HEK293 (cell line): ENCODE measurements around the gene COMMD8.

Experiments
- CTCF ChIA-PET: fragments of 350-600 bp; formaldehyde crosslinking; extraction: SDS; loops from one replicate; lab custom pipeline; 2021; ENCODE audit warnings: antibody characterized with exemption; lab: Yijun Ruan, JAX
- POLR2A ChIA-PET: fragments of 300-600 bp; formaldehyde crosslinking; extraction: SDS; loops from one replicate; lab custom pipeline; 2020; ENCODE audit warnings: antibody characterized with exemption, inconsistent platforms; lab: Yijun Ruan, JAX
- H3K27ac ChIP-seq: fragments of 200-500 bp; sonication (Bioruptor generic); 2 replicates; pipeline ENCODE4 v1.5.1; 2014; ENCODE audit warnings: low read depth, low read length, control low read depth, inconsistent platforms; ENCODE audit errors: extremely low read depth
- H3K36me3 ChIP-seq, 2 experiments: fragments of 200-500 bp in 1 of 2; sonication (Bioruptor generic) in 1 of 2; 1 replicate in 1 of 2; 2 replicates in 1 of 2; pipeline ENCODE4 v1.5.1; 2014 to 2017; ENCODE audit warnings: inconsistent platforms in 2 of 2, low read length in 2 of 2; ENCODE audit not compliant: control insufficient read depth in 2 of 2, insufficient read depth in 1 of 2
- H3K4me1 ChIP-seq: fragments of 200-500 bp; sonication (Bioruptor generic); 2 replicates; pipeline ENCODE4 v1.5.1; 2014; ENCODE audit warnings: mild to moderate bottlenecking, low read length, inconsistent platforms; ENCODE audit not compliant: control insufficient read depth, insufficient read depth
- H3K4me3 ChIP-seq: 2 replicates; pipeline ENCODE4 v1.5.1; 2011; ENCODE audit warnings: low read depth, mild to moderate bottlenecking, control low read depth, low read length, moderate library complexity
- H3K9me3 ChIP-seq: fragments of 200-500 bp; sonication (Bioruptor generic); 2 replicates; pipeline ENCODE4 v1.5.1; 2014; ENCODE audit warnings: low read depth, low read length, inconsistent platforms; ENCODE audit not compliant: control insufficient read depth, insufficient read depth
- GLI4 ChIP-seq: fragments of 450-650 bp; formaldehyde crosslinking; IDR thresholded peaks from 2 replicates; pipeline ENCODE4 v1.5.1; 2016; ENCODE audit warnings: missing biosample characterization, missing genetic modification characterization
- GLIS2 ChIP-seq: fragments of 450-650 bp; formaldehyde crosslinking; IDR thresholded peaks from 2 replicates; pipeline ENCODE4 v1.5.1; 2016; ENCODE audit warnings: missing biosample characterization, missing genetic modification characterization
- KLF7 ChIP-seq: fragments of 450-650 bp; formaldehyde crosslinking; IDR thresholded peaks from 2 replicates; pipeline ENCODE4 v1.5.1; 2016; ENCODE audit warnings: missing biosample characterization, missing genetic modification characterization, borderline replicate concordance
- RBAK ChIP-seq: fragments of 450-650 bp; formaldehyde crosslinking; IDR thresholded peaks from 2 replicates; pipeline ENCODE4 v1.5.1; 2016; ENCODE audit warnings: missing biosample characterization, missing genetic modification characterization
- REPIN1 ChIP-seq: fragments of 450-650 bp; formaldehyde crosslinking; IDR thresholded peaks from 2 replicates; pipeline ENCODE4 v1.5.1; 2017; ENCODE audit warnings: missing biosample characterization, missing genetic modification characterization, low read depth
- SCRT2 ChIP-seq: fragments of 450-650 bp; formaldehyde crosslinking; IDR thresholded peaks from 2 replicates; pipeline ENCODE4 v1.5.1; 2016; ENCODE audit warnings: missing biosample characterization, missing genetic modification characterization
- WT1 ChIP-seq: fragments of 450-650 bp; formaldehyde crosslinking; IDR thresholded peaks from 2 replicates; pipeline ENCODE4 v1.5.1; 2016; ENCODE audit warnings: missing biosample characterization, missing genetic modification characterization
- ZNF121 ChIP-seq: fragments of 450-650 bp; formaldehyde crosslinking; IDR thresholded peaks from 2 replicates; pipeline ENCODE4 v1.5.1; 2016; ENCODE audit warnings: missing biosample characterization, missing genetic modification characterization
- ZNF132 ChIP-seq: fragments of 450-650 bp; formaldehyde crosslinking; IDR thresholded peaks from 2 replicates; pipeline ENCODE4 v1.5.1; 2017; ENCODE audit warnings: missing biosample characterization, missing genetic modification characterization, borderline replicate concordance
- ZNF23 ChIP-seq: fragments of 450-650 bp; formaldehyde crosslinking; IDR thresholded peaks from 2 replicates; pipeline ENCODE4 v1.5.1; 2016; ENCODE audit warnings: missing biosample characterization, missing genetic modification characterization, borderline replicate concordance
- ZNF248 ChIP-seq: fragments of 450-650 bp; formaldehyde crosslinking; IDR thresholded peaks from 2 replicates; pipeline ENCODE4 v1.5.1; 2017; ENCODE audit warnings: missing biosample characterization, missing genetic modification characterization
- ZNF391 ChIP-seq: fragments of 450-650 bp; formaldehyde crosslinking; IDR thresholded peaks from 2 replicates; pipeline ENCODE4 v1.5.1; 2016; ENCODE audit warnings: low read depth, missing biosample characterization, missing genetic modification characterization, borderline replicate concordance
- ZNF404 ChIP-seq: fragments of 450-650 bp; formaldehyde crosslinking; IDR thresholded peaks from 2 replicates; pipeline ENCODE4 v1.5.1; 2017; ENCODE audit warnings: missing biosample characterization, missing genetic modification characterization
- ZNF521 ChIP-seq: fragments of 450-650 bp; formaldehyde crosslinking; IDR thresholded peaks from 2 replicates; pipeline ENCODE4 v1.5.1; 2017; ENCODE audit warnings: missing biosample characterization, mild to moderate bottlenecking, missing genetic modification characterization
- ZNF560 ChIP-seq: fragments of 450-650 bp; formaldehyde crosslinking; IDR thresholded peaks from 2 replicates; pipeline ENCODE4 v1.5.1; 2017; ENCODE audit warnings: missing biosample characterization, missing genetic modification characterization, borderline replicate concordance
- ZNF707 ChIP-seq: fragments of 450-650 bp; formaldehyde crosslinking; IDR thresholded peaks from 2 replicates; pipeline ENCODE4 v1.5.1; 2016; ENCODE audit warnings: missing biosample characterization, missing genetic modification characterization
- ZSCAN30 ChIP-seq: fragments of 450-650 bp; IDR thresholded peaks from 2 replicates; pipeline ENCODE4 v1.5.1; 2018; ENCODE audit warnings: missing biosample characterization, mild to moderate bottlenecking, missing genetic modification characterization, moderate library complexity
- ZXDB ChIP-seq: fragments of 450-650 bp; formaldehyde crosslinking; IDR thresholded peaks from 2 replicates; pipeline ENCODE4 v1.5.1; 2016; ENCODE audit warnings: missing biosample characterization, missing genetic modification characterization
- TF ChIP-seq, protein P1 (sequence below): fragments of 450-650 bp; formaldehyde crosslinking; IDR thresholded peaks from 2 replicates; pipeline ENCODE4 v1.5.1; 2016; ENCODE audit warnings: missing biosample characterization, missing genetic modification characterization
- TF ChIP-seq, protein P2 (sequence below): fragments of 450-650 bp; formaldehyde crosslinking; IDR thresholded peaks from 2 replicates; pipeline ENCODE4 v1.5.1; 2016; ENCODE audit warnings: missing biosample characterization, missing genetic modification characterization
- TF ChIP-seq, protein P3 (sequence below): fragments of 450-650 bp; formaldehyde crosslinking; IDR thresholded peaks from 2 replicates; pipeline ENCODE4 v1.5.1; 2016; ENCODE audit warnings: missing biosample characterization, missing genetic modification characterization, borderline replicate concordance
- TF ChIP-seq, protein P4 (sequence below): fragments of 450-650 bp; formaldehyde crosslinking; IDR thresholded peaks from 2 replicates; pipeline ENCODE4 v1.5.1; 2016; ENCODE audit warnings: missing biosample characterization, missing genetic modification characterization
- TF ChIP-seq, protein P5 (sequence below): fragments of 450-650 bp; formaldehyde crosslinking; IDR thresholded peaks from 2 replicates; pipeline ENCODE4 v1.5.1; 2016; ENCODE audit warnings: missing biosample characterization, missing genetic modification characterization

Gene COMMD8

DNA sequence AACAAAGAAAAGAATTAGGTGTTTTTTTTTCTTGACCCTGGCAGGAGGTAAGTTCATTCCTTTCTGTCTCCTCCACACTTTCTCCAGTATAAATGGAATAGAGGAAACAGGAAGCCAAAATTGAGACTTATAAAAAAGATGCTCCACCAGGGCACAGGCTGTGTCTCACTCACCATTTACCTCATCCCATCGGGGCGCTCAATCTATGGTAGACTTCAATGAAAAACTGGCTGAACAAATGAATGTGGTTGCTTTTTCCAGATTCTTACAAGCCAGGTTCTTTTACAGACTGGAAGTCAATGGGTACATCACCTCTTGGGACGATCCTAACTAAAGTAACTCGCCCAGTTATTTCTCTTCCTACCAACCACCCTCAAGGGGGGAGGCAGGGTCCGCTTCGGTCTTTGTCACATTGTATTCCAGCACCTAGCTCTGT lies 685 bp downstream of the COMMD8 start (continued):
- TF ChIP-seq, protein P1, sequence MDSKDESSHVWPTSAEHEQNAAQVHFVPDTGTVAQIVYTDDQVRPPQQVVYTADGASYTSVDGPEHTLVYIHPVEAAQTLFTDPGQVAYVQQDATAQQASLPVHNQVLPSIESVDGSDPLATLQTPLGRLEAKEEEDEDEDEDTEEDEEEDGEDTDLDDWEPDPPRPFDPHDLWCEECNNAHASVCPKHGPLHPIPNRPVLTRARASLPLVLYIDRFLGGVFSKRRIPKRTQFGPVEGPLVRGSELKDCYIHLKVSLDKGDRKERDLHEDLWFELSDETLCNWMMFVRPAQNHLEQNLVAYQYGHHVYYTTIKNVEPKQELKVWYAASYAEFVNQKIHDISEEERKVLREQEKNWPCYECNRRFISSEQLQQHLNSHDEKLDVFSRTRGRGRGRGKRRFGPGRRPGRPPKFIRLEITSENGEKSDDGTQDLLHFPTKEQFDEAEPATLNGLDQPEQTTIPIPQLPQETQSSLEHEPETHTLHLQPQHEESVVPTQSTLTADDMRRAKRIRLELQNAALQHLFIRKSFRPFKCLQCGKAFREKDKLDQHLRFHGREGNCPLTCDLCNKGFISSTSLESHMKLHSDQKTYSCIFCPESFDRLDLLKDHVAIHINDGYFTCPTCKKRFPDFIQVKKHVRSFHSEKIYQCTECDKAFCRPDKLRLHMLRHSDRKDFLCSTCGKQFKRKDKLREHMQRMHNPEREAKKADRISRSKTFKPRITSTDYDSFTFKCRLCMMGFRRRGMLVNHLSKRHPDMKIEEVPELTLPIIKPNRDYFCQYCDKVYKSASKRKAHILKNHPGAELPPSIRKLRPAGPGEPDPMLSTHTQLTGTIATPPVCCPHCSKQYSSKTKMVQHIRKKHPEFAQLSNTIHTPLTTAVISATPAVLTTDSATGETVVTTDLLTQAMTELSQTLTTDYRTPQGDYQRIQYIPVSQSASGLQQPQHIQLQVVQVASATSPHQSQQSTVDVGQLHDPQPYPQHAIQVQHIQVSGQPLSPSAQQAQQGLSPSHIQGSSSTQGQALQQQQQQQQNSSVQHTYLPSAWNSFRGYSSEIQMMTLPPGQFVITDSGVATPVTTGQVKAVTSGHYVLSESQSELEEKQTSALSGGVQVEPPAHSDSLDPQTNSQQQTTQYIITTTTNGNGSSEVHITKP: no peak
- no peak for TF ChIP-seq GLI4 (tag by site-specific recombination)
- no peak for TF ChIP-seq REPIN1 (tag by site-specific recombination)
- TF ChIP-seq ZNF121 (tag by site-specific recombination): no peak
- no peak for TF ChIP-seq KLF7 (tag by site-specific recombination)
- no peak for TF ChIP-seq ZNF404 (tag by site-specific recombination)

DNA sequence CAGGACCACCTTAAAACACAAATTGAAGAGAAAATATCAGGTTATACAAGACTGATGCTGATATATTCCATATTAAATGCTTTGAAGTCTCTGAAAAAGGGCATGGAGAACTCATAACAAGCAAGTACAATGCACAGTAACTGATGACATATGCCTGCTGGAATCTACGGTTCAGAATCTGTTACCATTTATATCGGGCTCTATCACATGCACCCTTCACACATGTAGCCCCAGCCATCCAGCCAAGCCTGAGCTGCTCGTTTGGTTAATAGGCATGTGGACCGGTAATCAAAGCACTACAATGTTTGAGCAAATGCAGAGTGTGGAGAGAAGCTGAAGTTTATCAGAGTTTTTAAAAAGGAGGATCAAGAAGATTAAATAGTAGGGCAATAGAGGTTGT lies 11.8 kb downstream of the COMMD8 start:
- CTCF ChIA-PET: no interaction called here
- POLR2A ChIA-PET: no interaction called here

DNA sequence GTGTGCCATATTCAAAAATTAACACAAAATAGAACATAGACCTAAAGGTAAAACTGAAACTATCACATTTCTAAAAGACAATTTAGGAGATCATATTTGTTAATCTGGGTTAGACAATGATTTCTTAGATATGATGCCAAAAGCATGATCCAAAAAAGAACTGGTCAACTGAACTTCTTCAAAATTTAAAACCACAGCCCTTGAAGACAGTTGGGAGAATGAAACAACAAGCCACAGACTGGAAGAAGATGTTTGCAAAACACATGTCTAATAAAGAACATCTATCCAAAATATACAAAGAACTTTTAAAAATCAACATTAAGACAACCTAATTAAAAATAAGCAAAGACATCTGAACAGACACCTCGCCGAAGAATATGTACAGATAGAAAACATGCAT lies 19.5 kb downstream of the COMMD8 start:
- TF ChIP-seq, protein P2, sequence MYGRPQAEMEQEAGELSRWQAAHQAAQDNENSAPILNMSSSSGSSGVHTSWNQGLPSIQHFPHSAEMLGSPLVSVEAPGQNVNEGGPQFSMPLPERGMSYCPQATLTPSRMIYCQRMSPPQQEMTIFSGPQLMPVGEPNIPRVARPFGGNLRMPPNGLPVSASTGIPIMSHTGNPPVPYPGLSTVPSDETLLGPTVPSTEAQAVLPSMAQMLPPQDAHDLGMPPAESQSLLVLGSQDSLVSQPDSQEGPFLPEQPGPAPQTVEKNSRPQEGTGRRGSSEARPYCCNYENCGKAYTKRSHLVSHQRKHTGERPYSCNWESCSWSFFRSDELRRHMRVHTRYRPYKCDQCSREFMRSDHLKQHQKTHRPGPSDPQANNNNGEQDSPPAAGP: no peak
- TF ChIP-seq RBAK (tag by site-specific recombination) (no peak), ZSCAN30 (tag by site-specific recombination) (no peak), ZNF521 (tag by site-specific recombination) (no peak), SCRT2 (tag by site-specific recombination) (no peak), ZNF132 (tag by site-specific recombination) (no peak), ZXDB (tag by site-specific recombination) (no peak), GLIS2 (tag by site-specific recombination) (no peak)
- TF ChIP-seq, protein P3, sequence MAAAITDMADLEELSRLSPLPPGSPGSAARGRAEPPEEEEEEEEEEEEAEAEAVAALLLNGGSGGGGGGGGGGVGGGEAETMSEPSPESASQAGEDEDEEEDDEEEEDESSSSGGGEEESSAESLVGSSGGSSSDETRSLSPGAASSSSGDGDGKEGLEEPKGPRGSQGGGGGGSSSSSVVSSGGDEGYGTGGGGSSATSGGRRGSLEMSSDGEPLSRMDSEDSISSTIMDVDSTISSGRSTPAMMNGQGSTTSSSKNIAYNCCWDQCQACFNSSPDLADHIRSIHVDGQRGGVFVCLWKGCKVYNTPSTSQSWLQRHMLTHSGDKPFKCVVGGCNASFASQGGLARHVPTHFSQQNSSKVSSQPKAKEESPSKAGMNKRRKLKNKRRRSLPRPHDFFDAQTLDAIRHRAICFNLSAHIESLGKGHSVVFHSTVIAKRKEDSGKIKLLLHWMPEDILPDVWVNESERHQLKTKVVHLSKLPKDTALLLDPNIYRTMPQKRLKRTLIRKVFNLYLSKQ (tag by site-specific recombination): no peak
- H3K36me3 ChIP-seq: no peaks in the 10 kb centered on the region
- POLR2A ChIA-PET: no interaction called here
- H3K4me3 ChIP-seq: no peak overlapping the region
- no peak overlapping the region for H3K27ac ChIP-seq
- CTCF ChIA-PET: no interaction called here
- H3K4me1 ChIP-seq: no peaks in the 10 kb centered on the region
- H3K9me3 ChIP-seq: no peaks in the 10 kb centered on the region

More for the DNA sequence above, 11.8 kb downstream of the COMMD8 start:
- Histone ChIP-seq H3K36me3 (peaks cover 4 to 40% of the 10 kb centered on the region in 2 experiments), H3K9me3 (no peaks in the 10 kb centered on the region), H3K27ac (no peak overlapping the region), H3K4me1 (no peaks in the 10 kb centered on the region), H3K4me3 (no peak overlapping the region)
- TF ChIP-seq, protein P4, sequence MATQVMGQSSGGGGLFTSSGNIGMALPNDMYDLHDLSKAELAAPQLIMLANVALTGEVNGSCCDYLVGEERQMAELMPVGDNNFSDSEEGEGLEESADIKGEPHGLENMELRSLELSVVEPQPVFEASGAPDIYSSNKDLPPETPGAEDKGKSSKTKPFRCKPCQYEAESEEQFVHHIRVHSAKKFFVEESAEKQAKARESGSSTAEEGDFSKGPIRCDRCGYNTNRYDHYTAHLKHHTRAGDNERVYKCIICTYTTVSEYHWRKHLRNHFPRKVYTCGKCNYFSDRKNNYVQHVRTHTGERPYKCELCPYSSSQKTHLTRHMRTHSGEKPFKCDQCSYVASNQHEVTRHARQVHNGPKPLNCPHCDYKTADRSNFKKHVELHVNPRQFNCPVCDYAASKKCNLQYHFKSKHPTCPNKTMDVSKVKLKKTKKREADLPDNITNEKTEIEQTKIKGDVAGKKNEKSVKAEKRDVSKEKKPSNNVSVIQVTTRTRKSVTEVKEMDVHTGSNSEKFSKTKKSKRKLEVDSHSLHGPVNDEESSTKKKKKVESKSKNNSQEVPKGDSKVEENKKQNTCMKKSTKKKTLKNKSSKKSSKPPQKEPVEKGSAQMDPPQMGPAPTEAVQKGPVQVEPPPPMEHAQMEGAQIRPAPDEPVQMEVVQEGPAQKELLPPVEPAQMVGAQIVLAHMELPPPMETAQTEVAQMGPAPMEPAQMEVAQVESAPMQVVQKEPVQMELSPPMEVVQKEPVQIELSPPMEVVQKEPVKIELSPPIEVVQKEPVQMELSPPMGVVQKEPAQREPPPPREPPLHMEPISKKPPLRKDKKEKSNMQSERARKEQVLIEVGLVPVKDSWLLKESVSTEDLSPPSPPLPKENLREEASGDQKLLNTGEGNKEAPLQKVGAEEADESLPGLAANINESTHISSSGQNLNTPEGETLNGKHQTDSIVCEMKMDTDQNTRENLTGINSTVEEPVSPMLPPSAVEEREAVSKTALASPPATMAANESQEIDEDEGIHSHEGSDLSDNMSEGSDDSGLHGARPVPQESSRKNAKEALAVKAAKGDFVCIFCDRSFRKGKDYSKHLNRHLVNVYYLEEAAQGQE (tag by site-specific recombination): no peak
- TF ChIP-seq ZNF560 (no peak), ZNF391 (tag by site-specific recombination) (no peak), ZNF707 (tag by site-specific recombination) (no peak), ZNF23 (tag by site-specific recombination) (no peak), WT1 (no peak), ZNF248 (no peak)
- TF ChIP-seq, protein P5, sequence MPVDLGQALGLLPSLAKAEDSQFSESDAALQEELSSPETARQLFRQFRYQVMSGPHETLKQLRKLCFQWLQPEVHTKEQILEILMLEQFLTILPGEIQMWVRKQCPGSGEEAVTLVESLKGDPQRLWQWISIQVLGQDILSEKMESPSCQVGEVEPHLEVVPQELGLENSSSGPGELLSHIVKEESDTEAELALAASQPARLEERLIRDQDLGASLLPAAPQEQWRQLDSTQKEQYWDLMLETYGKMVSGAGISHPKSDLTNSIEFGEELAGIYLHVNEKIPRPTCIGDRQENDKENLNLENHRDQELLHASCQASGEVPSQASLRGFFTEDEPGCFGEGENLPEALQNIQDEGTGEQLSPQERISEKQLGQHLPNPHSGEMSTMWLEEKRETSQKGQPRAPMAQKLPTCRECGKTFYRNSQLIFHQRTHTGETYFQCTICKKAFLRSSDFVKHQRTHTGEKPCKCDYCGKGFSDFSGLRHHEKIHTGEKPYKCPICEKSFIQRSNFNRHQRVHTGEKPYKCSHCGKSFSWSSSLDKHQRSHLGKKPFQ: no peak
